CMK (cell line): ENCODE measurements around the gene TMEM164.

Source experiments
- DNase-seq: peaks from one replicate; pipeline ENCODE4 v3.0.0-alpha.2; 2010; ENCODE audit warnings: low read depth

The TMEM164 gene

GRCh38 chrX:110081320-110081719 lies 78.4 kb downstream of the TMEM164 start:
- DNase-seq: no peak

- DNase-seq: no peak
Measured at GRCh38 chrX:110081740-110082139, 78.8 kb downstream of the TMEM164 start.

GRCh38 chrX:110082161-110082560 lies 79.2 kb downstream of the TMEM164 start:
- no peak for DNase-seq

GRCh38 chrX:110086162-110086915 lies 83.4 kb downstream of the TMEM164 start:
- DNase-seq: no peak

- no peak for DNase-seq
Measured at GRCh38 chrX:110086916-110087484, 84.1 kb downstream of the TMEM164 start.

GRCh38 chrX:110087485-110088356 lies 84.8 kb downstream of the TMEM164 start:
- DNase-seq: no peak

- peak; percentile 9 for DNase-seq
Measured at GRCh38 chrX:110089656-110090403, 86.9 kb downstream of the TMEM164 start.

- DNase-seq: no peak
Measured at GRCh38 chrX:110097920-110098319, 95.0 kb downstream of the TMEM164 start.

- DNase-seq: no peak
Measured at GRCh38 chrX:110103344-110103743, 100.4 kb downstream of the TMEM164 start.

GRCh38 chrX:110104078-110104477 lies 101.2 kb downstream of the TMEM164 start:
- no peak for DNase-seq

- DNase-seq: no peak
Measured at GRCh38 chrX:110108381-110108821, 105.5 kb downstream of the TMEM164 start.

- DNase-seq: no peak
Measured at GRCh38 chrX:110114260-110114776, 111.4 kb downstream of the TMEM164 start.

- no peak for DNase-seq
Measured at GRCh38 chrX:110116066-110116980, 113.4 kb downstream of the TMEM164 start.

- no peak for DNase-seq
Measured at GRCh38 chrX:110118530-110118929, 115.6 kb downstream of the TMEM164 start.

GRCh38 chrX:110119480-110119879 lies 116.6 kb downstream of the TMEM164 start:
- no peak for DNase-seq

GRCh38 chrX:110120025-110120424 lies 117.1 kb downstream of the TMEM164 start:
- DNase-seq: no peak

GRCh38 chrX:110123331-110123782 lies 120.4 kb downstream of the TMEM164 start:
- DNase-seq: no peak

- DNase-seq: no peak
Measured at GRCh38 chrX:110125446-110126162, 122.7 kb downstream of the TMEM164 start.

- DNase-seq: no peak
Measured at GRCh38 chrX:110131031-110131430, 128.1 kb downstream of the TMEM164 start.
